ENCODE results near the gene HPS3. TPM values are rescaled to one million over a fixed set of nuclear protein-coding genes. Genes with fewer than 3 reads are reported as not detected.

Gene HPS3
- total RNA-seq, 1 experiment from 2014 or later: 11.3 TPM

- peak overlapping the region; percentile 61 for H3K4me2 ChIP-seq (ENCODE audit: low read length)
- 0 out of 2 replicates have a peak, but pooled peaks cover 4% of the 10 kb centered on the region for H3K4me1 ChIP-seq (ENCODE audit: insufficient read depth, low read length)
- H3K9me3 ChIP-seq (ENCODE audit: low read length): no peaks in the 10 kb centered on the region
- ChIA-PET CTCF (interaction anchor here (0.6 to 1.6 kb wide), 8 partner anchors 9 to 369 kb away, joined by 3 to 25 read pairs (median 4); partner anchors contain the start of genes HPS3 and TM4SF18), POLR2A (ENCODE audit: unreplicated experiment) (no interaction called here)
- BruUV-seq (replicated peaks): no TSS peak
- no peaks in the 10 kb centered on the region for H3K27me3 ChIP-seq (ENCODE audit: low read length)
- H3K9ac ChIP-seq (ENCODE audit: low read length): no peak overlapping the region
- TF ChIP-seq, protein P1, sequence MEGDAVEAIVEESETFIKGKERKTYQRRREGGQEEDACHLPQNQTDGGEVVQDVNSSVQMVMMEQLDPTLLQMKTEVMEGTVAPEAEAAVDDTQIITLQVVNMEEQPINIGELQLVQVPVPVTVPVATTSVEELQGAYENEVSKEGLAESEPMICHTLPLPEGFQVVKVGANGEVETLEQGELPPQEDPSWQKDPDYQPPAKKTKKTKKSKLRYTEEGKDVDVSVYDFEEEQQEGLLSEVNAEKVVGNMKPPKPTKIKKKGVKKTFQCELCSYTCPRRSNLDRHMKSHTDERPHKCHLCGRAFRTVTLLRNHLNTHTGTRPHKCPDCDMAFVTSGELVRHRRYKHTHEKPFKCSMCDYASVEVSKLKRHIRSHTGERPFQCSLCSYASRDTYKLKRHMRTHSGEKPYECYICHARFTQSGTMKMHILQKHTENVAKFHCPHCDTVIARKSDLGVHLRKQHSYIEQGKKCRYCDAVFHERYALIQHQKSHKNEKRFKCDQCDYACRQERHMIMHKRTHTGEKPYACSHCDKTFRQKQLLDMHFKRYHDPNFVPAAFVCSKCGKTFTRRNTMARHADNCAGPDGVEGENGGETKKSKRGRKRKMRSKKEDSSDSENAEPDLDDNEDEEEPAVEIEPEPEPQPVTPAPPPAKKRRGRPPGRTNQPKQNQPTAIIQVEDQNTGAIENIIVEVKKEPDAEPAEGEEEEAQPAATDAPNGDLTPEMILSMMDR (conservative IDR thresholded peaks at IDR 0.05; ENCODE audit: low read depth, low read length): peak; percentile 83
- no peak for TF ChIP-seq EZH2 (IDR thresholded peaks at IDR 0.05; ENCODE audit: low read length, unreplicated experiment)
- DNase-seq (peak; percentile 86), ATAC-seq (peak; percentile 82)
- no peaks in the 10 kb centered on the region for H3K36me3 ChIP-seq (ENCODE audit: low read depth, low read length)
- intact Hi-C loops (cut with micrococcal nuclease): loop anchor here (1.0 to 5.0 kb wide), 5 partner anchors 153 to 364 kb away; no protein-coding TSS in a partner anchor
- H3F3A ChIP-seq (ENCODE audit: low read length, unreplicated experiment): no peaks in the 10 kb centered on the region
- no peak overlapping the region for H3K27ac ChIP-seq (ENCODE audit: low read length)
- peak overlapping the region; percentile 33; the same call in 1 of the 2 replicates for H2AFZ ChIP-seq (ENCODE audit: low read length)
- H3K9me2 ChIP-seq (replicated peaks; ENCODE audit: low read length): no peaks in the 10 kb centered on the region
- no peaks in the 10 kb centered on the region for H4K20me1 ChIP-seq (ENCODE audit: low read length)
- no peak overlapping the region for H3K4me3 ChIP-seq (ENCODE audit: low read length)
- no peaks in the 10 kb centered on the region for H3K79me2 ChIP-seq (ENCODE audit: low read length)
Measured at GRCh38 chr3:149120051-149120972, 9.1 kb upstream of the HPS3 start.

DNA sequence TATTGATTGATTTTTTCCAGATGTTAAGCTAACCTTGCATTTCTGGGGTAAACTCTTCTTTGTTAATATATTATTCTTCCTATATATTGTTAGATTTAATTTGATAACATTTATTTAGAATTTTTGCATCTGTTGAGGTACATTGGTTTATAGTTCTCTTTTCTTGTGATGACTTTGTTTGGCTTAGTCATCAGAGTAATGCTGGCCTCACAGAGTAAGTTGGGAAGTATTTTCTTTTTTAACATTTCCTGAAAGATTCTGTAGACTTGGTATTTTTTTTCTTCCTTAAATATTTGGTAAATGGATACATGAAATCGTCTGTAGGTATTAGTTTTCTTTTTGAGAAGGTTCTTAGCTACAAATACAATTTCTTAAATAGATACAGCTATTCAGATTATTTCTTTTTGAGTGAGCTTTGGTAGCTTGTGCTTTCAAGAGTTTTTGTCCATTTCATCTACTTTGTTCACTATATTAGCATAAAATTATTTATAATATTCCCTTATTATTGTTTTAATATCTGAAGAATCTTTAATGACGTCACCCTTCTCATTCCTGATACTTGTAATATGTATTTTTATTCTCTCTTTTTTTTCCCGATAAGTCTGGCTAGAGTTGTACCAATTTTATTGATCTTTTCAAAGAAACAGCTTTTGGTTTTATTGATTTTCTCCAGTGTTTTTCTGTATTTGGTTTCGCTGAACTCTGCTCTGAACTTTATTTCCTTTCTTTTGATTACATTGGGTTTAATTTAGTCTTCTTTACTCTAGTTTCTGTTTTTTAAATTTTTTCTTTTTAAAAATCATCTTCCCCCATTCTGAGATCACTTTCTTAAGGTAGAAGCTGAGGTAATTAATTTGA is 6.5 kb upstream of the HPS3 start:
- no peak overlapping the region for H3K4me3 ChIP-seq (ENCODE audit: low read length)
- H3K9ac ChIP-seq (ENCODE audit: low read length): no peak overlapping the region
- no TSS peak for BruUV-seq (replicated peaks)
- H4K20me1 ChIP-seq (ENCODE audit: low read length): no peaks in the 10 kb centered on the region
- ChIA-PET POLR2A (ENCODE audit: unreplicated experiment) (no interaction called here), CTCF (no interaction called here)
- no peaks in the 10 kb centered on the region for H3K36me3 ChIP-seq (ENCODE audit: low read depth, low read length)
- no peaks in the 10 kb centered on the region for H3K9me2 ChIP-seq (replicated peaks; ENCODE audit: low read length)
- no peak for ATAC-seq
- H3K27me3 ChIP-seq (ENCODE audit: low read length): no peaks in the 10 kb centered on the region
- H3K4me2 ChIP-seq (ENCODE audit: low read length): no peak overlapping the region
- no peaks in the 10 kb centered on the region for H3K9me3 ChIP-seq (ENCODE audit: low read length)
- DNase-seq: no peak
- H3K4me1 ChIP-seq (ENCODE audit: insufficient read depth, low read length): 0 out of 2 replicates have a peak, but pooled peaks cover 4% of the 10 kb centered on the region
- no peak overlapping the region for H3K27ac ChIP-seq (ENCODE audit: low read length)
- no peaks in the 10 kb centered on the region for H3K79me2 ChIP-seq (ENCODE audit: low read length)
- no peak overlapping the region for H2AFZ ChIP-seq (ENCODE audit: low read length)
- intact Hi-C loops (cut with micrococcal nuclease): loop anchor here (5.0 kb wide), 1 partner anchor 264 kb away; no protein-coding TSS in a partner anchor
- H3F3A ChIP-seq (ENCODE audit: low read length, unreplicated experiment): no peaks in the 10 kb centered on the region
- TF ChIP-seq, protein P1 (conservative IDR thresholded peaks at IDR 0.05; ENCODE audit: low read depth, low read length): no peak
- TF ChIP-seq EZH2phosphoT487 (IDR thresholded peaks at IDR 0.05; ENCODE audit: borderline replicate concordance, low read length): no peak
- no peak for TF ChIP-seq EZH2 (IDR thresholded peaks at IDR 0.05; ENCODE audit: low read length, unreplicated experiment)

Measured in PC-3 (cell line).